Neutrophil (primary cell): ENCODE results near the gene ZNF829.

Source experiments
- H3K27ac ChIP-seq: fragments of 200-600 bp; sonication (generic); 2 replicates; pipeline ENCODE4 v1.5.1; 2016; ENCODE audit warnings: mild to moderate bottlenecking, moderate library complexity
- H3K27me3 ChIP-seq: fragments of 200-600 bp; sonication (generic); 2 replicates; pipeline ENCODE4 v1.6.0; 2016; ENCODE audit warnings: mild to moderate bottlenecking
- H3K36me3 ChIP-seq: fragments of 200-600 bp; sonication (generic); 2 replicates; pipeline ENCODE4 v1.5.1; 2017
- H3K4me1 ChIP-seq, 2 experiments: fragments of 200-600 bp in 1 of 2; sonication (generic) in 1 of 2; 1 replicate in 1 of 2; 2 replicates in 1 of 2; pipeline versions ENCODE4 v1.5.1 to v1.6.1; 2013 to 2016; ENCODE audit warnings: low read depth in 1 of 2, low read length in 1 of 2, mild to moderate bottlenecking in 1 of 2, moderate library complexity in 1 of 2; ENCODE audit not compliant: control insufficient read depth in 1 of 2, insufficient read depth in 1 of 2
- H3K4me3 ChIP-seq, 2 experiments: fragments of 200-600 bp in 1 of 2; sonication (generic) in 1 of 2; 1 replicate in 1 of 2; 2 replicates in 1 of 2; pipeline ENCODE4 v1.5.1; 2013 to 2016; ENCODE audit warnings: low read depth in 1 of 2, low read length in 1 of 2, mild to moderate bottlenecking in 1 of 2, moderate library complexity in 1 of 2
- H3K9me3 ChIP-seq: fragments of 200-600 bp; sonication (generic); 2 replicates; pipeline ENCODE4 v1.5.1; 2016
- TF ChIP-seq, protein P1 (sequence below): fragments of 200-600 bp; sonication (generic); IDR thresholded peaks from 2 replicates; pipeline ENCODE4 v1.5.1; 2016; ENCODE audit warnings: antibody characterized with exemption

ZNF829 gene

DNA sequence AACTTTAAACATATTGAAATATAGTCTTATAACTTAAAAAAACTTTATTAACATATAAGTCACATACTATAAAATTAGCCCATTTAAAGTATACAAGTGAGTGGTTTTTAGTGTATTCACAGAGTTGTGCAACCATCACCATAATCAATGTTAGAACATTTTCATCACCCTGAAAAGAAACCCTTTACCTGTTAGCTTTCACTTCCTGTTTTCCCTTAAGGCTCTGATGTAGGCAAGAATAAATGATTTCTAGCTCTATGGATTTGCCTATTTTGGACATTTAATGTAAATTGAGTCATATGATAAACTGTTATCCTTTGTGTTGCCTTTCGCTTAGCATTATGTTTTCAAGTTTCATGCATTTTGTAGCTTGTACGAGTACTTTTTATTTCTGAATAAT lies 15.6 kb upstream of the ZNF829 start:
- Histone ChIP-seq H3K4me1 (no peaks in the 10 kb centered on the region), H3K27ac (no peak overlapping the region), H3K9me3 (peaks cover 18% of the 10 kb centered on the region), H3K27me3 (no peaks in the 10 kb centered on the region), H3K36me3 (peaks cover under 1% of the 10 kb centered on the region), H3K4me3 (no peak overlapping the region)
- TF ChIP-seq, protein P1, sequence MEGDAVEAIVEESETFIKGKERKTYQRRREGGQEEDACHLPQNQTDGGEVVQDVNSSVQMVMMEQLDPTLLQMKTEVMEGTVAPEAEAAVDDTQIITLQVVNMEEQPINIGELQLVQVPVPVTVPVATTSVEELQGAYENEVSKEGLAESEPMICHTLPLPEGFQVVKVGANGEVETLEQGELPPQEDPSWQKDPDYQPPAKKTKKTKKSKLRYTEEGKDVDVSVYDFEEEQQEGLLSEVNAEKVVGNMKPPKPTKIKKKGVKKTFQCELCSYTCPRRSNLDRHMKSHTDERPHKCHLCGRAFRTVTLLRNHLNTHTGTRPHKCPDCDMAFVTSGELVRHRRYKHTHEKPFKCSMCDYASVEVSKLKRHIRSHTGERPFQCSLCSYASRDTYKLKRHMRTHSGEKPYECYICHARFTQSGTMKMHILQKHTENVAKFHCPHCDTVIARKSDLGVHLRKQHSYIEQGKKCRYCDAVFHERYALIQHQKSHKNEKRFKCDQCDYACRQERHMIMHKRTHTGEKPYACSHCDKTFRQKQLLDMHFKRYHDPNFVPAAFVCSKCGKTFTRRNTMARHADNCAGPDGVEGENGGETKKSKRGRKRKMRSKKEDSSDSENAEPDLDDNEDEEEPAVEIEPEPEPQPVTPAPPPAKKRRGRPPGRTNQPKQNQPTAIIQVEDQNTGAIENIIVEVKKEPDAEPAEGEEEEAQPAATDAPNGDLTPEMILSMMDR, result no peak

DNA sequence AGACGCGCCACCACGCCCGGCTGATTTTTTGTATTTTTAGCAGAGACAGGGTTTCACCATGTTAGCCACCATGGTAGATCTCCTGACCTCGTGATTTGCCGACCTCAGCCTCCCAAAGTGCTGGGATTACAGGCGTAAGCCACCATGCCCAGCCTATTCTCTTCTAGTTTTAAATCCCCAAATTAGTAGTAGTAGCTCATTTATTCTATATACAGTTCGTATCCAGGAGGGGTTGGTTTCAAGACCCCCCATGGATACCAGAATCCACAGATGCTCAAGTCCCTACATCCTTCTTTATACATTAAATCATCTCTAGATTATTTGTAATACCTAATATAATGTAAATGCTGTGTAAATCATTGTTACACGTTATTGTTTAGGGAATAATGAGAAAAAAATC lies 2.0 kb upstream of the ZNF829 start:
- H3K36me3 ChIP-seq, result no peaks in the 10 kb centered on the region

GRCh38 chr19:36916991-36917390 lies 900 bp upstream of the ZNF829 start:
- TF ChIP-seq, protein P1, result no peak
- Histone ChIP-seq H3K4me3 (peak overlapping the region in 1 of 2 experiments; percentile 76), H3K27ac (no peak overlapping the region), H3K4me1 (peaks cover 8 to 9% of the 10 kb centered on the region in 2 experiments), H3K36me3 (no peaks in the 10 kb centered on the region), H3K9me3 (peaks cover 8% of the 10 kb centered on the region), H3K27me3 (no peaks in the 10 kb centered on the region)

More for the DNA sequence above, 2.0 kb upstream of the ZNF829 start:
- peaks cover 8 to 9% of the 10 kb centered on the region in 2 experiments for H3K4me1 ChIP-seq
- peaks cover 8% of the 10 kb centered on the region for H3K9me3 ChIP-seq
- TF ChIP-seq, protein P1, result no peak
- H3K4me3 ChIP-seq, result no peak overlapping the region
- H3K27ac ChIP-seq, result no peak overlapping the region
- no peaks in the 10 kb centered on the region for H3K27me3 ChIP-seq

DNA sequence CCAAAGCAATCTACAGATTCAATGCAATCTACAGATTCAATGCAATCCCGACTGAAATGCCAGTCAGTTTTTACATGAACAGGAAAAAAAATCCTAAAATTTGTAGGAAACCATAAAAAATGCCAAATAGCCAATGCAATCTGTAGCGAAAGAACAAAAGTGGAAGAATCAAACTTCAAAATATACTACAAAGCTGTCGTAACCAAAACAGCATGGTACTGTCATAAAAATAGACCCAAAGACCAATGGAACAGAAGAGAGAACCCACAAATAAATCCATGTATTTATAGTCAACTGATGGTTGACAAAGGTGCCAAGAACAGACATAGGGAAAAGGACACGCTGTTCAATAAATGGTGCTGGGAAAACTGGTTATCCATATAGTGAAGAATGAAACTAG lies 17.7 kb downstream of the ZNF829 start:
- Histone ChIP-seq H3K36me3 (no peaks in the 10 kb centered on the region), H3K4me3 (no peak overlapping the region), H3K4me1 (no peaks in the 10 kb centered on the region), H3K27ac (no peak overlapping the region), H3K9me3 (peaks cover 26% of the 10 kb centered on the region), H3K27me3 (no peaks in the 10 kb centered on the region)
- TF ChIP-seq, protein P1, result no peak

GRCh38 chr19:36894849-36895383 lies 21.2 kb downstream of the ZNF829 start:
- Histone ChIP-seq H3K9me3 (peaks cover 60% of the 10 kb centered on the region), H3K36me3 (no peaks in the 10 kb centered on the region), H3K4me1 (no peaks in the 10 kb centered on the region), H3K27me3 (no peaks in the 10 kb centered on the region), H3K4me3 (no peak overlapping the region), H3K27ac (no peak overlapping the region)
- TF ChIP-seq, protein P1, result no peak
